NCI-H128 (cell line): ENCODE measurements around the gene FAM25G.
"Not testable (repeated sequence)": the region's sequence is repeated elsewhere in the genome, so short reads cannot be mapped to it uniquely, and the experiment has no call there.

Source experiments
- DNase-seq: peaks from one replicate; lab custom pipeline; 2025; ENCODE audit not compliant: unreplicated experiment; lab: John Stamatoyannopoulos, UW

FAM25G gene

GRCh38 chr10:47465216-47465917, 26.1 kb downstream of the FAM25G start:
- not testable (repeated sequence) for DNase-seq

- not testable (repeated sequence) for DNase-seq
Observed at GRCh38 chr10:47462577-47463358, 28.7 kb downstream of the FAM25G start.

- DNase-seq, result not testable (repeated sequence)
Observed at GRCh38 chr10:47461261-47461687, 30.2 kb downstream of the FAM25G start.

- no peak for DNase-seq
Observed at GRCh38 chr10:47458466-47459154, 32.9 kb downstream of the FAM25G start.

GRCh38 chr10:47457826-47458225, 33.7 kb downstream of the FAM25G start:
- DNase-seq, result no peak

- no peak for DNase-seq
Observed at GRCh38 chr10:47457528-47457820, 34.0 kb downstream of the FAM25G start.

- no peak for DNase-seq
Observed at GRCh38 chr10:47456794-47457527, 34.5 kb downstream of the FAM25G start.

- no peak for DNase-seq
Observed at GRCh38 chr10:47456079-47456785, 35.3 kb downstream of the FAM25G start.

- not testable (repeated sequence) for DNase-seq
Observed at GRCh38 chr10:47455350-47456078, 36.0 kb downstream of the FAM25G start.

- DNase-seq, result no peak
Observed at GRCh38 chr10:47454780-47455058, 36.8 kb downstream of the FAM25G start.

- DNase-seq, result no peak
Observed at GRCh38 chr10:47454008-47454779, 37.3 kb downstream of the FAM25G start.

- DNase-seq, result no peak
Observed at GRCh38 chr10:47453141-47454007, 38.1 kb downstream of the FAM25G start.

GRCh38 chr10:47452495-47453140, 38.9 kb downstream of the FAM25G start:
- no peak for DNase-seq

- no peak for DNase-seq
Observed at GRCh38 chr10:47451998-47452494, 39.5 kb downstream of the FAM25G start.

- no peak for DNase-seq
Observed at GRCh38 chr10:47451273-47451997, 40.1 kb downstream of the FAM25G start.

- no peak for DNase-seq
Observed at GRCh38 chr10:47450442-47450841, 41.1 kb downstream of the FAM25G start.

- no peak for DNase-seq
Observed at GRCh38 chr10:47449979-47450378, 41.5 kb downstream of the FAM25G start.
